ENCODE data around the gene PNPLA8.
"Not testable (repeated sequence)": the region's sequence is repeated elsewhere in the genome, so short reads cannot be mapped to it uniquely, and the experiment has no call there.

Gene PNPLA8, protein sequence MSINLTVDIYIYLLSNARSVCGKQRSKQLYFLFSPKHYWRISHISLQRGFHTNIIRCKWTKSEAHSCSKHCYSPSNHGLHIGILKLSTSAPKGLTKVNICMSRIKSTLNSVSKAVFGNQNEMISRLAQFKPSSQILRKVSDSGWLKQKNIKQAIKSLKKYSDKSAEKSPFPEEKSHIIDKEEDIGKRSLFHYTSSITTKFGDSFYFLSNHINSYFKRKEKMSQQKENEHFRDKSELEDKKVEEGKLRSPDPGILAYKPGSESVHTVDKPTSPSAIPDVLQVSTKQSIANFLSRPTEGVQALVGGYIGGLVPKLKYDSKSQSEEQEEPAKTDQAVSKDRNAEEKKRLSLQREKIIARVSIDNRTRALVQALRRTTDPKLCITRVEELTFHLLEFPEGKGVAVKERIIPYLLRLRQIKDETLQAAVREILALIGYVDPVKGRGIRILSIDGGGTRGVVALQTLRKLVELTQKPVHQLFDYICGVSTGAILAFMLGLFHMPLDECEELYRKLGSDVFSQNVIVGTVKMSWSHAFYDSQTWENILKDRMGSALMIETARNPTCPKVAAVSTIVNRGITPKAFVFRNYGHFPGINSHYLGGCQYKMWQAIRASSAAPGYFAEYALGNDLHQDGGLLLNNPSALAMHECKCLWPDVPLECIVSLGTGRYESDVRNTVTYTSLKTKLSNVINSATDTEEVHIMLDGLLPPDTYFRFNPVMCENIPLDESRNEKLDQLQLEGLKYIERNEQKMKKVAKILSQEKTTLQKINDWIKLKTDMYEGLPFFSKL

DNA sequence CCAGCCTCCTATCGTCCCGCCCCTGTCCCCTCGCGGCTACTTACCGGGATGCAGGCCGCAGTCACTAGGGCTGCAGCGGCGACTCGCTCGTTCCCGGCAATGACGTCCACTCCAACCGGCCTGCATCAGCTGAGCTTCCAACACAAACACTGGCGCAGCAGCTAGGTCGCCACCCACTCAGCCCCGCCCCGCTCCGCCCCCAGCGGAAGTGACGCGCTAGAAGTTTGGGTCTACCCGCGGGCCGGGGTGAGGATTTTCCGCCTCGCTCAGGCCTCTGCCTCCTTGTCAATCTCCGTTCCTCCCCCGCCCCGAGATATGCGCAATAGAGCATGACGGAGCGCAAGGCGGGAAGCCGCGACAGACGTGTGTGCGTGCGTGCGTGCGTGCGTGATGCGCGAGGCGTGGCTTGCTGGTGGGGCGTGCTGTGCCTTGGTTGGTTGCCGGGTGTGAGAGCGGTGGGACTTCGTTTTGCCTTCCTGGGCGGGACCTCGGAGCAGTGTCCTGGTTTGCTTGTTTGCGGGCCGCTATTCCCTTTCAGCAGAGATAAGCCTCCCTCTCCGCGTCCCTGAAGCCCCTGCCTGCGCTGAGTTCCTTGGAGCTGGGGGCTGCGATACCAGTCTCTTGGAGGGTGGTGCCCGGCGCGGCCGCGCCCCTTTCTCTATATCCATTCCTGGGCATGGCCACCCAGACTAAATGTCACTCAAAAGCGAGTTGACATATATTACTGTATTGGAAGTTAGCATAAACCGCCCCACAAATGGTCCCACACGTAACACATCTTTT is at the start of gene PNPLA8:
PNPLA8 (minus strand) TSS at position 151 of the 783 bp plus-strand sequence. CDS start 10,644 bp downstream, outside the sequence.
- DNase-seq: peak; percentile 99 to 100

DNA sequence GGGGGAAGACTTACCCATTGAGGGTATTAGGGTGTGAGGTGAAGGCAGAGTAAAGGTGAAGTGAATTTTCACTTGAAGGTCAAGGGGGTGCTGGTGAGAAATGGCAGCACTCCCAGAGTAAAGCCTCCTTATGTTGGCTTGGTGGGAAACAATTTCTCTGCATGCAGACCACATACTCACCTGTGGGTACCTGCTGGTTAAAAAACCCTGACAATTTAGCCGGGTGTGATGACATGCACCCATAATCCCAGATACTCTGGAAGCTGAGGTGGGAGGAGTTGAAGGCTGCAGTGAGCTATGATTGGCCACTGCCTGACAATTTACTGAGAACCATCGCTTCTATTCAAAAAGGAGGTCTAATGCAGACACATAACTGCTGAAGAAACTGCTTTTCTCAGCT is 49.2 kb upstream of the PNPLA8 start:
- DNase-seq: no peak

DNA sequence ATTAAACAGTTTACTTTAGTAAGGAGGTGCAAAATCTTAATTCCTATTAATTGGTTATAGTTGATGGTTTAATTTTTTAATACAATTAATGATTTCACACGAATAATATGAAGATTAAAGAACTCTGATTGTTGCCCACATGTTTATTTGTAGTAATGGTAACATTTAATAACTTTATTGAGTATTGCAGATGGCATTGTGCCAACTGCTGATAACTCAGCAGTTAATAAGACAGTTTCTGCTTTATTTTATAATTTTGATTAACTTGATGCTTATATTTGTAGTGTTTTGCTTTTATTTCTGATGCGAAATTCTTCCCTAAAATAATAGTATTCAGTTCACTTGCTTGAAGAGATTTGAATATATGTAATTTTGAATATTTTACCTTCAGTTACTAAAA is 46.5 kb upstream of the PNPLA8 start:
- no peak for DNase-seq

DNA sequence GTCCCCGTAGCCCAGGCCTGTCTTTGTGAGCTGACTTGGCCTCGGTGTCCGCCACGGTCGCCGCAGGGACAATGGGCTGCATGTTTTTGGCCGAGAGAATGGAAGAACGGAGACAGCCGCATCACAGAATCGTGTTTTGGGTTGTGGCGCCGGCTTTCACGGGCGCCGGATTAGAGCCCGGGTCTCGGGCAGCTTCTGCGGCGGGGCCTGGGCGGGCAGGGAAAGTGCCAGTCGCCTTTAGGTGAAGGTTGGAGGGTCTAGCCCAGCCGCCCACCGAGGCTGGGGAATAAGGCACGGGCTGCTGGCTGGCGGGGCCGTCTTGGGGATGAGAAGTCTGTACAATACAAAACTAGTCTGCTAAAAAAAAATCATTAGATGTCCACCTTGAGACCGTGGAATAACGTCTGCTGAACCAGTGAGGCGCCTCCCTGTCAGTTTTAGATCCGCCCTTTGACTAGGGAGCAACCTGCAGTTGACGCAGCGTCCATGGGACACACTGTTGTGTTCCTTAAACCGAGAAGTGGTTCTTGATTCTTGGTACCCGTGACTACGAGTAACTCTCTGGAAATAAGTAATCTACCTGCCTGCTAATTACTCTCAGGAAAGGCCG is 44.3 kb upstream of the PNPLA8 start:
- peak; percentile 38 to 46 for DNase-seq

DNA sequence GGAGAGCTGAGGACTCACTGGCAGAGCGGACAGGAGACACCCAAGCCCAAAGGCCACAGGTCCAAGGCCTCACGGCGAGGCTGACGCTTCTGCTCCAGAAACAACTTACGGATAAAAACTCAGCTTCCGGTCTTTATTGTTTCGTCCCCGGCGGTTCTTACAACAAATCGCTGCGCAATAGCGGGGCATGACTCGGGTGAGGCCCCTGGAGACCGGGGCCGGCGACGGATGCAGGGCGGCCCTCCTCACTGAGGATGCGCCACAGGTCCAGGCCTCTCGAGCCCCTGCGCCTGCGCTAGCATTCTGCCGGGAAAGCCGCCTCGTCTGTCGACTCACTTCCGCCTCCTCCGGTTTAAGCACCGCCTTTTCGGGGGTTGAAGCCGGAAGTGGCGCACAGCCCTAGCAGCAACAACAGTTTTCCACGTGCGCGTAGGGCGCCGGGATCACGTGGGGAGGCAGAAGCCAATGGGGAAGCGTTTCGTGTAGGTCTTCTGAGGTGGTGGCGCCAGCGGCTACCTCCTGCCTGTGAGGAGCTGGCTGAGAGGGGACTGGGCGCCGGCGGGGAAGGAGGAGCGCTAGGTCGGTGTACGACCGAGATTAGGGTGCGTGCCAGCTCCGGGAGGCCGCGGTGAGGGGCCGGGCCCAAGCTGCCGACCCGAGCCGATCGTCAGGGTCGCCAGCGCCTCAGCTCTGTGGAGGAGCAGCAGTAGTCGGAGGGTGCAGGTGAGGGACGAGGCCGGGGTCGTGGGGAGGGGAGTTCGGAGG is 43.6 kb upstream of the PNPLA8 start, which contains the start of the genes DNAJB9 and THAP5:
DNAJB9 (plus strand) TSS at position 494 of the 765 bp plus-strand sequence. CDS start 1,853 bp downstream, outside the sequence.
THAP5 (minus strand) TSS at position 326 of the 765 bp plus-strand sequence; CDS start at position 189, 137 bp downstream.
- DNase-seq: peak; percentile 98 to 99

DNA sequence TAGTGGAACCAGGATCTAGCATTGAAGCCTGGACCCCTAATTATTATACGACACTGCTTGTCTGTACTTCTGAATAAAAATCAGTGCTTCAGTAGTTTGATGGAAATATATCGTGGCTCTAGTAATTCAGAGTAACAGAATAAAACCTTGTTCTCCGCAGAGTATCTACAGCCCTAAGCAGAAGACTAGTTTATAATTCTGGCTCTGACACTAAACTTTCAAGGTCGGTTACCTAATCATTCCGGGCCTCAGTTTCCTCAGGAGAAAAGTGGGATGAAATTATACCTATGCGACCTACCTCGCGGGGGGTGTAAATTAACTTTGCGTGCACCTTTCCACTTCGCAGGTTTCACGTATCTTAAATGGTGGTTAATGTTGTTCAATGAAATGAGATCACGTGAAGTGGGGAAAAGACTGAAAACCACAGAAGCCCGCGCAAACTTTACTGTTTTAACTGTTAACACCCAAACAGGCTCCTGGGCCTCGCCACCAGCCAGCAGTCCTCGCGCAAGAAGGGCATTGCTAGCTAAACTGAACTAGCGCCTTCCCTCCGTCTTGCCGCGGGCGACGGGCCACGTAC is 43.0 kb upstream of the PNPLA8 start:
- DNase-seq: no peak

DNA sequence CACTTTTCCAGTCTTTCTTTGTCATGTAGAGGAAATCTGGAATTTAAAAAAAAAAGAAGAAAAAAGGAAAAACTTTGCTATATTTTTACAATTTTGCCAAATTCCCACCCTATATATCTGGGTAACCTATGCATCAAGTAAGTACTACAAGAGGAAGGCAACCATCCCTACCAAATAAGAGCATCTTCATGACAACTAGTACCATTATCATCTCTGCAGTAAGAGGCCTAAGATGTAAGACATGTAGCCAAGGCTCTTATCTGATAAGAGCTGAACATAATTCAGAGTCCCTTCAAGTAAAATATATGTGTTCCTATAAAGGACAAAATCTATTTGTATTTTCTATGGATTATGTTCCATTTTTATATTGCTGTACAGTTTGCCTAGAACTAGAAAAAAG is 40.1 kb upstream of the PNPLA8 start:
- no peak for DNase-seq

DNA sequence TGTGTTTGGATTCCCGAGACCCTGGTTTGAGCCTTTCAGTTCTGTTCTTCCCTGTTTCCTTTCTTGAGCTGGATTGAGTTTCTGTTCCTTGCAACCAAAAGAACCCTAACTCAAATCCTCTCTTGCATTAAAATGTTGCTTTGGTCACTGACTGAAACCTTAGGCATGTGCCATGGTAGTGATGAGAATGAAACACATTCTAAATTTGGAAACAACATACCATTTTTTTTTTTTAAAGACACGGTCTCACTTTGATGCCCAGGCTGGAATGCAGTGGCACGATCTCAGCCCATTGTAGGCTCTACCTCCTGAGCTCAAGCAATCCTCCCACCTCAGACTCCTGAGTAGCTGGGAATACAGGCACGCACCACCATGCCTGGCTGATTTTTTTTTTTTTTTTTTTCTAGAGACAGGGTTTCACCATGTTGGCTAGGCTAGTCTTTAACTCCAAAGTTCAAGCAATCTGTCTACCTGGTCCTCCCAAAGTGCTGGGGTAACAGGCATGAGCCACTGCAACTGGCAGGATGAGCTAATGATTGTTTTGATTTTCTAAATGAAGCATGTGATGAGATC is 35.2 kb upstream of the PNPLA8 start:
- no peak for DNase-seq

DNA sequence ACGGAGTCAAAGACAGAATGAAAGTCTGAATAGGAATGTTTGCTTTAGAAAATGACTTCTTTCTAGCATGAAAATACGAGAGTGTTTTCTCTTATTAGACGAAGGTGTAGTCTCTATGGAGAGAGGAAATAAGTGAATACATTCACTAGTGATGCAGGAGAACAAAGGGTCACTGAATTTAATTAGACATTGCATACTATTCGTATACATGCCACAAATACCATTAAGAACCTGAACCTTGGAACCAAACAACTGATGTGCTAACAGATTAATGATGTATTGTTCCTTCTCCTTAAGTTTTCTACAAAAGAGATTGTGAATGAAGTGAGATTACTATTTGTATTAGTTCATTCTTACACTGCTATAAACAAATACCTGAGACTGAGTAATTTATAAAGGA is 33.3 kb upstream of the PNPLA8 start:
- no peak for DNase-seq

DNA sequence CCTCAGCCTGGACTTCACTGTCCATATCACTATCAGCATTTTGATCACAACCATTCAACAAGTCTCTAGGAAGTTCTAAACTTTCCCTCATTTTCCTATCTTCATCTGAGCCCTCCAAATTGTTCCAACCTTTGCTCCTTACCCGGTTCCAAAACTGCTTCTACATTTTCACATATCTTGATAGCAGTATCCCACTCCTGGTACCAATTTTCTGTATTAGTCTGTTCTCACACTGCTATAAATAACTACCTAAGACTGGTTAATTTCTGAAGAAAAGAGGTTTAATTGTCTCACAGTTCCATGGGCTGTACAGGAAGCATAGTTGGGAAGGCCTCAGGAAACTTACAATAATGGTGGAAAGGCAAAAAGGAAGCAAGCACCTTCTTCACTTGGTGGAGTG is 31.7 kb upstream of the PNPLA8 start:
- no peak for DNase-seq

DNA sequence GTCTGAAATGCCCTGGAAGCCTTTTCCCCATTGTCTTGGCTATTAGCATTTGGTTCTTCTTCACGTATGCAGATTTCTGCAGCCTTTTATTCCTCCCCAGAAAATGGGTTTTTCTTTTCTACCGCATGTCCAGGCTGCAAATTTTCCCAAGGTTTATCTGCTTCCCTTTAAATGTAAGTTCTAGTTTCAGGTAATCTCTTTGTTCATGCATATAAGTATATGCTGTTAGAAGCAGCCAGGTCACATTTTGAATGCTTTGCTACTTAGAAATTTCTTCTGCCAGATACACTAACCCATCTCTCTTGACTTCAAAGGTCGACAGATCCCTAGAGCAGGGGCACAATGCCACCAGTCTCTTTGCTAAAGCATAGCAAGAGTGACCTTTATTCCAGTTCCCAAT is 31.3 kb upstream of the PNPLA8 start:
- DNase-seq: no peak

DNA sequence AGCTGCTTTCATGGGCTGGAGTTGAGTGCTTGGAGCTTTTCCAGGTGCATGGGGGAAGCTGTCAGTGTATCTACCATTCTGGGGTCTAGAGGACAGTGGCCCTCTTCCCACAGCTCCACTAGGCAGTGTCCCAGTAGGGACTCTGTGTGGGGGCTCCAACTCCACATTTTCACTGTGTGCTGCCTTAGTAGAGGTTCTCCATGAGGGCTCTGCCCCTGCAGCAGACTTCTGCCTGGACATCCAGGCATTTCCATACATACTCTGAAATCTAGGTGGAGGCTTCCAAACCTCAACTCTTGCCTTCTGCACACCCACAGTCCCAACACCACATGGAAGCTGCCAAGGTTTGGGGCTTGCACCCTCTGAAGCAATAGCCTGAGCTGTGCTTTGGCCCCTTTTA is 30.7 kb upstream of the PNPLA8 start:
- DNase-seq: not testable (repeated sequence)

DNA sequence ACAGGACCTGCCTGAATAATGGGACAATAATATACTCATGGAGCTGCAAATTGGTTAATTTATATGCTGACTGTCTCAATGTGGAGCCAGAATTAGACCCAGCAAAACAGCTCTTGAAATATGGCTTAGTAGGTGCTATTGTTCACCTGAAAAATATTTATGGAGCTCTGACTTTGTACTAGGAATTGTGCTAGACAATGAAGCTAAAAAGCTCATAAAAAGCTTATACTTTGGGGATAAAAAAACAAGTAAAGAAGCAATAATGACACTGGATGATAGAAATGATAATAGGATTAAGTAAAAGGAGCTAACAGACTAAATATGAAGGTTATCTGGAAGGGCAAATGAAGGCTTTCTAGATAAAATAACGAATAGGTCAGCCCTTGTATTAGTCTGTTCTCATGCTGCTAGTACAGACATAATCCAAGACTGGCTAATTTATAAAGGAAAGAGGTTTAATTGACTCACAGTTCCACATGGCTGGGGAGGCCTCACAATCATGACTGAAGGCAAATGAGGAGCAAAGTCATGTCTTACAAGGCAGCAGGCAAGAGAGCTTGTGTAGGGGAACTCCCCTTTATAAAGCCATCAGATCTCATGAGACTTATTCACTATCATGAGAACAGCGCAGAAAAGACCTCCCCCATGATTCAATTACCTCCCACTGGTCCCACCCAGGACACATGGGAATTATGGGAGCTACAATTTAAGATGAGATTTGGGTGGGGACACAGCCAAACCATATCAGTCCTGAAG is 22.4 kb upstream of the PNPLA8 start:
- DNase-seq: not testable (repeated sequence)

DNA sequence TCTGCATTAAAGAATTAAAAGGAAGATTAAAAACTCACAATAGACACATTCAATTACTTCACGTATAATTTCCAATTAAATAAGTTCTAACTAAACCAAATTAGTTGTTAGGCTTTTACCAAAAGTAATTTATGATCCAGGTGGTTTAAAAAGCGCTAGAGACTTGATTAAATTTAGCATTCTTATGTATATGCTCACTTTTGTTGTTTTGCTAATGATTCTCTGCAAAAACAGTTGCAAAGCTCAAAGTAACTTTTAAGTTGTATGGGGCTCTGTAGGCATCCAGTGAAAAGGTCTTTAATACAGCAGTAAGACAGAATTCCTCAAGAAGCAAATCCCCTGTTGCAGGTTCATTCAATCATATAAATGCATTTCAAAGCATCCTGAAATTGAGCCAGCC is 15.5 kb upstream of the PNPLA8 start:
- DNase-seq: no peak

DNA sequence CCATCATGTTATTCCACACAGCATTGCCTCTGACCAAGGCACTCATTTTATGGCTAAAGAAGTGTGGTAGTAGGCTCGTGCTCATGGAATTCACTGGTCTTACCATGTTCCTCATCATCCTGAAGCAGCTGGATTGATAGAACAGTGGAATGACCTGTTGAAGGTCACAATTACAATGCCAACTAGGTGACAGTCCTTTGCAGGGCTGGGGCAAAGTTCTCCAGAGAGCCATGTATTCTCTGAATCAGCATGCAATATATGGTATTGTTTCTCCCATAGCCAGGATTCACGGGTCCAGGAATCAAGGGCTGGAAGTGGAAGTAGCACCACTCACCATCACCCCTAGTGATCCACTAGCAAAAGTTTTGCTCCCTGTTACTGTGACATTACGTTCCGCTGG is 12.8 kb upstream of the PNPLA8 start:
- not testable (repeated sequence) for DNase-seq

DNA sequence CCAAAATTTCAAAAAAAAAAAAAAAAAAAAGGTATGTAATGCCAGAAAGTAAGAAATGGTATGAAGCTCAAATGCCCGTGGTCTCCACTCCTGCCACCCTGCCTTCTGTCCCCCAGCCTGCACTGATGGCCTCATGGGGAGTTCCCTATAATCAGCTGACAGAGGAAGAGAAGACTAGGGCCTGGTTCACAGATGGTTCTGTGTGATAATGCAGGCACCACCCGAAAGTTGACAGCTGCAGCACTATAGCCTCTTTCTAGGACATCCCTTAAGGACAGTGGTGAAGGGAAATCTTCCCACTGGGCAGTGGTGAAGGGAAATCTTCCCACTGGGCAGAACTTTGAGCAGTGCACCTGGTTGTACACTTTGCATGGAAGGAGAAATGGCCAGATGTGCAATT is 12.3 kb upstream of the PNPLA8 start:
- not testable (repeated sequence) for DNase-seq

DNA sequence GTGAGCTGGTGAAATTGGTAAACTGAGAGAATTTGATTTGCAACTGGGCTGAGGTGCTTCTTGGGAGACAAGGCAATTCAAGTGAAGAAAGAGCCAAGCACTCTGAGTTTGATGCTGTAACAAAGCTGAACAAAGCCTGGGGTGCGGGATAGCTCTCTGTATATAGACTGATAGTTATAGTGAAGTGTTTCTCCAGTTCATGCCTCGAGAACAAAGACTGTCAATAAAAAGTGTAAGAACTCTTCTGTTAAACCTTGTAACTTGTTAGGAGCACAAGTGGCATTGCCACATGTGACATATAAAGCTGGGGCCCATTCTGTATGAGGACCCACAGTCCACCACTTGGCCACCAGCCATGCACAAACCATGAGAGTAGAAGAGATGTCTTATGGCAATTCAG is 11.3 kb upstream of the PNPLA8 start:
- no peak for DNase-seq

DNA sequence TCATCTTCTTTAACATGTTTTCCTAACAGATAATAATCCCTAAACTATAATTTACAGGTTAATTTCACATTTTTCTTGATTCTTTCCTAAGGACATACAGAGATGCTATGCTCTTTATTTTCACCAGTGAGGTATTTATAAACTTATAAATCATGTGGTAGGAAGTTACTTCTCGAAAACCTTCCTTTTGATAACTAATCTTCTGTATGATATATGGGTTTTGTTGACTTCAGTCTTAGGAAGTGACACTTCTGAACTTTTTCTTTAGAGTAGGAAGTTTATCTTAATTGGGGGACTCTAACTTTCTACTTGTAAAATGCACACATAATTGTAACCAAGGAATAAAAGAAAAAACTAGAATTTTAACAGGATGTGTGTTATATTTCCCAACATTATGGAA is 9.8 kb upstream of the PNPLA8 start:
- DNase-seq: no peak

DNA sequence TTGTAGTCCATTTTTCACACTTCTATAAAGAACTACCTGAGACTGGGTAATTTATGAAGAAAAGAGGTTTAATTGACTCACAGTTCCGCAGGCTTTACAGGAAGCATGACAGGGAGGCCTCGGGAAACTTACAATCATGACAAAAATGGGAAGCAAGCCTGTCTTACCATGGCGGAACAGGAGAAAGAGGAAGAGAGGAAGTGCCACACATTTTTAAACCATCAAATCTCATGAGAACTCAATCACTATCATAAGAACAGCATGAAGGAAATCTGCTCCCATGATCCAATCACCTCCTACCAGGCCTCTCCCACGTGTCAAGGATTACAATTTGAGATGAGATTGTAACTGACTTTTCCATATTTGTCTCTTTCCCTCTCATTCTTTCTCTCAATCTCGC is 9.3 kb upstream of the PNPLA8 start:
- DNase-seq: no peak

DNA sequence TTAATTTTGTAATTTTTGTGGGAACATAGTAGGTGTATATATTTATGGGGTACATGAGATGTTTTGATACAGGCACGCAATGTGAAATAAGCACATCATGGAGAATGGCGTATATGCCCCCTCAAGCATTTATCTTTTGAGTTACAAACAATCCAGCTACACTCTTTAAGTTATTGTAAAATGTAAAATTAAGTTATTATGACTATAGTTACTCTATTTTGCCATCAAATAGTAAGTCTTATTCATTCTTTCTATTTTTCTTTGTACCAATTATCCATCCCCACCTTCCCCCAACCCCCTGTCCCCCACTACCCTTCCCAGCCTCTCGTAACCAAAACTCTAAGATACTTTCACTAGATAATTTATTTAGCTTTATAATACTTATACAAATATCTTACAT is 7.8 kb upstream of the PNPLA8 start:
- no peak for DNase-seq
